Upper lobe of left lung (tissue), 4 donors: ENCODE measurements around the gene PCLAF.

ENCODE experiments used
- EP300 ChIP-seq, 4 donors: sonication (generic); formaldehyde crosslinking; IDR thresholded peaks; one replicate each; pipeline ENCODE4 v1.5.1; 2017; ENCODE audit warnings: antibody characterized with exemption in 4 of 4, control low read depth in 2 of 4
- POLR2A ChIP-seq, 4 donors: fragments of 450-650 bp; IDR thresholded peaks; one replicate each; pipeline ENCODE4 v1.5.1; 2016 to 2017; ENCODE audit warnings: antibody characterized with exemption in 4 of 4, mild to moderate bottlenecking in 2 of 4
- POLR2AphosphoS5 ChIP-seq, 2 donors: sonication (generic); formaldehyde crosslinking; IDR thresholded peaks; one replicate each; pipeline ENCODE4 v1.5.1; 2017; ENCODE audit warnings: antibody characterized with exemption in 2 of 2
- TF ChIP-seq, protein P1 (sequence below), 6 experiments: fragments of 450-650 bp in 4 of 6; fragments of 200-600 bp in 2 of 6; sonication (generic) in 2 of 6; IDR thresholded peaks; one replicate each; pipeline ENCODE4 v1.5.1; 2016 to 2019; ENCODE audit warnings: antibody characterized with exemption in 6 of 6

- TF ChIP-seq, protein P1, sequence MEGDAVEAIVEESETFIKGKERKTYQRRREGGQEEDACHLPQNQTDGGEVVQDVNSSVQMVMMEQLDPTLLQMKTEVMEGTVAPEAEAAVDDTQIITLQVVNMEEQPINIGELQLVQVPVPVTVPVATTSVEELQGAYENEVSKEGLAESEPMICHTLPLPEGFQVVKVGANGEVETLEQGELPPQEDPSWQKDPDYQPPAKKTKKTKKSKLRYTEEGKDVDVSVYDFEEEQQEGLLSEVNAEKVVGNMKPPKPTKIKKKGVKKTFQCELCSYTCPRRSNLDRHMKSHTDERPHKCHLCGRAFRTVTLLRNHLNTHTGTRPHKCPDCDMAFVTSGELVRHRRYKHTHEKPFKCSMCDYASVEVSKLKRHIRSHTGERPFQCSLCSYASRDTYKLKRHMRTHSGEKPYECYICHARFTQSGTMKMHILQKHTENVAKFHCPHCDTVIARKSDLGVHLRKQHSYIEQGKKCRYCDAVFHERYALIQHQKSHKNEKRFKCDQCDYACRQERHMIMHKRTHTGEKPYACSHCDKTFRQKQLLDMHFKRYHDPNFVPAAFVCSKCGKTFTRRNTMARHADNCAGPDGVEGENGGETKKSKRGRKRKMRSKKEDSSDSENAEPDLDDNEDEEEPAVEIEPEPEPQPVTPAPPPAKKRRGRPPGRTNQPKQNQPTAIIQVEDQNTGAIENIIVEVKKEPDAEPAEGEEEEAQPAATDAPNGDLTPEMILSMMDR (IDR thresholded peaks at IDR 0.05), result no peak
- TF ChIP-seq POLR2A (IDR thresholded peaks at IDR 0.05) (no peak), EP300 (IDR thresholded peaks at IDR 0.05) (no peak), POLR2AphosphoS5 (IDR thresholded peaks at IDR 0.05) (no peak)
Observed at GRCh38 chr15:64430000-64430735, 48.9 kb upstream of the PCLAF start.
